22Rv1 (cell line): Measurements from ENCODE around the gene GXYLT2.

ENCODE experiments used
- ZFX ChIP-seq: fragments of 450-650 bp; IDR thresholded peaks from 2 replicates; pipeline ENCODE4 v1.6.1; 2017; ENCODE audit warnings: antibody characterized with exemption, borderline replicate concordance
- TF ChIP-seq, protein P1 (sequence below): fragments of 450-650 bp; IDR thresholded peaks from 2 replicates; pipeline ENCODE4 v1.5.1; 2017; ENCODE audit warnings: mild to moderate bottlenecking

DNA sequence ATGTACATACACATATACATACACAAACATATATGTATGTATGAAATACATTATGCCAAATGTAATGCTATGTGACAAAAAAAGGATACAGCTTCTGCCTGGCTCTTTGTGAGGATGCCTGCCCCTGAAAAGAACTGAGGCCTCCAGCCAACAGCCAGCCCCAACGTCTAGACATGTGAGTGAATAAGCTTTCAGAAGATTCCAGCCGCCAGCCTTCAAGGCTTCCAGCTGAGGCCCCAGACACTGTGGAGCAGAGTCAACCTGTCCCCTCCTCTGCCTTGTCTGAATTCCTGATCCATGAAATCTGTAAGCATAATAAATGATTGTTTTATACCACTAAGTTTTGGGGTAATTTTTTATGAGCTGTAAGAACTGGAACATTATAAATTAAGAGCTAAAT, 24.7 kb downstream of the GXYLT2 start:
- TF ChIP-seq, protein P1, sequence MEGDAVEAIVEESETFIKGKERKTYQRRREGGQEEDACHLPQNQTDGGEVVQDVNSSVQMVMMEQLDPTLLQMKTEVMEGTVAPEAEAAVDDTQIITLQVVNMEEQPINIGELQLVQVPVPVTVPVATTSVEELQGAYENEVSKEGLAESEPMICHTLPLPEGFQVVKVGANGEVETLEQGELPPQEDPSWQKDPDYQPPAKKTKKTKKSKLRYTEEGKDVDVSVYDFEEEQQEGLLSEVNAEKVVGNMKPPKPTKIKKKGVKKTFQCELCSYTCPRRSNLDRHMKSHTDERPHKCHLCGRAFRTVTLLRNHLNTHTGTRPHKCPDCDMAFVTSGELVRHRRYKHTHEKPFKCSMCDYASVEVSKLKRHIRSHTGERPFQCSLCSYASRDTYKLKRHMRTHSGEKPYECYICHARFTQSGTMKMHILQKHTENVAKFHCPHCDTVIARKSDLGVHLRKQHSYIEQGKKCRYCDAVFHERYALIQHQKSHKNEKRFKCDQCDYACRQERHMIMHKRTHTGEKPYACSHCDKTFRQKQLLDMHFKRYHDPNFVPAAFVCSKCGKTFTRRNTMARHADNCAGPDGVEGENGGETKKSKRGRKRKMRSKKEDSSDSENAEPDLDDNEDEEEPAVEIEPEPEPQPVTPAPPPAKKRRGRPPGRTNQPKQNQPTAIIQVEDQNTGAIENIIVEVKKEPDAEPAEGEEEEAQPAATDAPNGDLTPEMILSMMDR, result no peak
- TF ChIP-seq ZFX, result no peak
